NCI-H510A treated with DMSO at 0.1 percent for 48 hours (cell line): ENCODE data around the gene INSC.
"Not testable (repeated sequence)": the region's sequence is repeated elsewhere in the genome, so short reads cannot be mapped to it uniquely, and the experiment has no call there.

Source experiments
- DNase-seq: peaks from one replicate; lab custom pipeline; 2025; lab: John Stamatoyannopoulos, UW

Gene INSC

DNA sequence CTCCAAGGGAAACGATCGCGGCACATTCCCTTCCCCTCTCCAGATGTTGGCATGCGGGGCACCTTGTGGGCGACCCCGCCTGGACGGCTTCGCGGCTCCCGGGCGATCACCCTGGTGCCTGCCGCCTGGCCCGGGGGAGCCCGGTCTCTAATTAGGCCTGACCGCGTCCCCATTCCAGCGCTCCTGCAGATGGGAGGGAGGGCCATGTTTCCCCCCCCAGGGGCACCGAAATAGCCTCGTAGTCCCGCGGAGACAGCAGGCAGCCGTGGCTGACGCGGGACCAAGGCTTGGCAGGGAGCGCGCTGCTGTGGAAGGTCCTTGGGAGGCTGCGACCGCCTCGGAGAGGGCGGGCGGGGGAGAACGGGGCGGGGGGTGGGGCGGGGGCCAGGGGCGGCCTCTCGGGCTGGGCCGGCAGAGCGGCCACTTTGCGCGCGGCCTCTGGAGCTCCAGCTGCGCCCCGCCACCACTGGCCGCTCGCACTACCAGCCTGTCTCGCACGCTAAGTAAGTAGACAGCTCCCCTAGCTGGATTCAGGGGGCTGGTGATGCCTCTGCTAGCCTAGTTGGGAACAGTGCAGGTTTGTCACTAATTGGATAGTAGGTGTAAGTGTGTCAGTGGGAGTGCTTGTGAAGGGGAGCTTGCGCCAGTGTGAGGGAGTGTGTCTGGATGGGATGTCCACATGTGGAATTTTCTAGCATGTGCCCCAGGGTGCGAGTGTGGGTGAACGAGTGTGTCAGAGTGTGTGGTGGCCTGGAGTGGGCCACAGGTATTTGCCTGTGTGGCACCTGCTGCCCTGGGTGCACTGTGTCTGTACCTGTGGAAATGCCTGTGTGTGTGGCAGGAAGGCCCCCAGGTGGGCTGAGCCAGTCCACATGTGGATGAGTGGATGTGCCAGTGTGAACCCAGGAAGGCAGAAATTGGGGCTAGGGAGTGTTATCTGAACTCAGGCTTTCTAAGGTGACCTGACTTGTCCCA lies at the start of gene INSC:
TSS of gene INSC (plus strand) at position 423 of the 975 bp plus-strand sequence. CDS start 34,252 bp downstream, outside the sequence.
- no peak for DNase-seq

DNA sequence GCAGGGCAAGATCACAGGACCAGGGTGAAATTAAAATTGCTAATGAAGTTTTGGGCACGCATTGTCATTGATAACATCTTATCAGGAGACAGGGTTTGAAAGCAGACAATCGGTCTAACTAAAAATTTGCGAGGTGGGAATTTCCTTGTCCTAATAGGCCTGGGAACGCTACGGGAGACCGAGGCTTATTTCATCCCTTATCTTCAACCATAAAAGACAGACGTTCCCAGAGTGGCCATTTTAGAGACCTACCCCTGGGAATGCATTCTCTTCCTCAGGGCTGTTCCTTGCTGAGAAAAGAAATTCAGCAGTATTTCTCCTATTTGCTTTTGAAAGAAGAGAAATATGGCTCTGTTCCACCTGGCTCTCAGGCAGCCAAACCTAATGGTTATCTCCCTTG lies 45.0 kb upstream of the INSC start:
- not testable (repeated sequence) for DNase-seq

GRCh38 chr11:15071556-15072255 lies 43.0 kb upstream of the INSC start:
- no peak for DNase-seq

DNA sequence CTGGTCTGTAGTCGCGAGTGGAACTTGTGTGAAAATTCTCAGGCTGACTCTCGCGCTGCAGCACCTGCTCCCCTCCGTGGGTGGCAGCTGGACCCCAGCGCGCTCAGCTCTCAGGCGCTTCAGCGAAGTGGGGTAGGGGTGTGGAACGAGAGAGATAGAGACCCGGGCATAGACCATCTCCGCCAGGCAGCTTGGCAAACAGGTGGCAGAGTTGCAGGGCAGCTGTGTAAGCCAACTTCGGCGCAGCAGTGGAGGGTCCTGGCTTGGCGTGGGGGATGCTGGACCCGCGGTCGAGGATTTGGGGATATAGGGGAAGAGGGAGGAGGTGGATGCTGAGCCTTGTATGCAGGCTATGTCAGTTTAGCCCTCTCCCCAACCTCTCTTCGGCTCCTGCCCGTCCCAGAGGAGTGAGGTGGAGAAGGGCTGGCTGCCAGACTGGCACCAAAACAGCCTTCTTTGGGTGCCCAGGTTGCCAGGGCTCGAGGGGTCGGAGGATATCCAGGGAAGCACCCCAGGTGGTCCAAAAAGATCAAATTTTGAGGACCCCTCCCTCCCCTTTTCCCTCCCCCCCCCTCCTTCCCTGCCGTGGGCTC lies 42.1 kb upstream of the INSC start:
- DNase-seq = no peak

- peak; percentile 33 for DNase-seq
Measured at GRCh38 chr11:15073361-15074205, 41.1 kb upstream of the INSC start, which contains the start of gene CALCB. Gene CALCB, plus strand, starts transcription at chr11:15073593. Its CDS starts 1,126 bp downstream, at chr11:15074719.

DNA sequence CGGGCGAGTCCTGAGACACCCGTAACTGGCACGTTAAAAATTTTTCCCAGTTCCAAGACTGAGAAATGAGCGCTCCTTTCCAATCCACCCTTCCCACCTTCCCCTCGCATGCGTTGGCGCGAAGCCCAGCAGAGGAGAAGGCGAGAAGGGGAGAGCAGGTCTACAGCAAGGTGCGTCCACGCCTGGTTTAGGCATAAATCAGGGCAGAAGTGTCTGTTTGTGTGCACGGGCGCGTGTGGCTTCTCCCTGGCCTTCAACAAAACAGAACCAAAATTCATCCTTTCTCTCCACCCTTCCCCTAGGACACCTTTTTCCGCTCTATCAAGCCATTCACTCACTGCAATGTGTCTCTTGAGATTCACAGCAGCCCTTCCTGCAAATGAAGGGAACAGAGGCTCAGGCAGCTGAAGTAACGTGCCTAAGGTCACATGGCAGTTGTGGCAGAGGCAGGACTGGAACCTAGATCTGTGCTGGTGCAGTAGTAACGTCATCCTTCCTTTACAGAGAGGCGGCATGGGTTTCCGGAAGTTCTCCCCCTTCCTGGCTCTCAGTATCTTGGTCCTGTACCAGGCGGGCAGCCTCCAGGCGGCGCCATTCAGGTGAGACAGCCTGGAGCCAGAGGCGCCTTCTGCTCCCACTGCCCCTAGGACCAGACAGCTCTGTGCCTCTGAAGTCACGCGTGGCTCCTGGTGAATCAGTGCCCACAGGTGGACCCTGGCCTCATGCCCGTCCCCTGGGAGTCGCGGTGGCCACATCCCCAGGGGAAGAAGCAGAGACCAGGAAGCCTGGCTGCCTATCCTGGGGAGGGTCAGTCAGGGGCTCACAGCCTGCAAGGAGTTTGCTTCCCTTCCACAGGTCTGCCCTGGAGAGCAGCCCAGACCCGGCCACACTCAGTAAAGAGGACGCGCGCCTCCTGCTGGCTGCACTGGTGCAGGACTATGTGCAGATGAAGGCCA lies 40.2 kb upstream of the INSC start:
- peak; percentile 78 for DNase-seq

GRCh38 chr11:15075162-15075526 lies 39.6 kb upstream of the INSC start:
- DNase-seq = no peak

DNA sequence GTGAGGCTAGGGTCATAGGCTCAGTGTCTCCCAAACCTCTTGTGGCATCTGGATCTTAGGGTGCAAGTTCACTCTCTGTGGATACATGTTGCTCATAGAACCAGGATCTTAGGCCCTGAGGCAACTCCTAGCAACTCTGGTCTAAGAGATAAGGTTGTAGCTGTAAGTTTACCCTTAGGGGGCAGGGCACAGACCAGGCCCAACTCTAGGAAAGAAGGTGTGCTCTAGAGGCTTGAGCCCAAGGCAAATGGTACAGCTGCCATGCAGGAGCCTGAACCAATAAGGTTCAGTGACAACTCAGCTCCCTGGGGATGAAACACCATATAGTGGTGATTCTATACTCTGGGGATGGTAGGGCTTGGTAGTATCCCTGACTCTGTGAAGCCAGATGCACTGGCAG lies 23.5 kb upstream of the INSC start:
- no peak for DNase-seq

DNA sequence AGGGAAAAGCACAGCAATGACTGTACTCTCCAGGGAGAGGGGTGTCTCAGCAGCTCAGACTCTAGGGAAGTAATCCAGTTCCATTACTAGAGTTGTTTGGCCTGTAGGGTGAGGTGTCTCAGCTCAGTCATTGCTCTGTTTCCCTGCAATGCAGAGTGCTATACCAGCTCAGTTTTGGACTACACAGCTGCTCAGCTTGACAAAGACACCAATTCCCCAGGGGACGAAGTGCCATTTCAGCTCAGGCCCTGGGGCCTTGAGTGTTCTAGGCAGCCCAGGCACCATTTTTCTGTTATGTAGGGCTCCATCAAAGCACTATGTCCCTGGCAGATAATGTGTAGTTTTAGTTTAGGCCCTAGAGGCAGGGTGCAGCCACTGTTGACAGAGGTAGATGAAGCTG lies 23.1 kb upstream of the INSC start:
- no peak for DNase-seq

GRCh38 chr11:15093432-15093831 lies 21.3 kb upstream of the INSC start:
- DNase-seq = no peak

GRCh38 chr11:15095736-15096228 lies 18.9 kb upstream of the INSC start:
- no peak for DNase-seq

DNA sequence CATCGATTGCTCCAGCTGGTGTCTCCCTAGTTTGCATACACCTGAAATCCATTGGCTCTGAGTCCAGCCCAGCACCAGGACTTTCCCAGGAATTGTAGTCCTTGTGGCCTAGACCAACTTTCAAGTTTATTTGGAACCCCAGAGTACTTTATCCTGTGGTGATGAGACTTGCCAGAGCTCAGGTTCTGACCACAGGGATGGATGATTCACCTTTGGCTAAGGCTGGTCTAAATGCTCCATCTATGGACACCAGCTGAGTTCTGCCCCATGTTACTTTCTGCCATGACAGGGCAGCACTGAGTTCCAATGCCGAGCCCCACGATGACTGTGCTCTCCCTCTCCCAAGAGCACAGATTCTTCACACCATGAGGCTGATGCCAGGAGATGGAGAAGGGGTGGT lies 17.3 kb upstream of the INSC start:
- no peak for DNase-seq

DNA sequence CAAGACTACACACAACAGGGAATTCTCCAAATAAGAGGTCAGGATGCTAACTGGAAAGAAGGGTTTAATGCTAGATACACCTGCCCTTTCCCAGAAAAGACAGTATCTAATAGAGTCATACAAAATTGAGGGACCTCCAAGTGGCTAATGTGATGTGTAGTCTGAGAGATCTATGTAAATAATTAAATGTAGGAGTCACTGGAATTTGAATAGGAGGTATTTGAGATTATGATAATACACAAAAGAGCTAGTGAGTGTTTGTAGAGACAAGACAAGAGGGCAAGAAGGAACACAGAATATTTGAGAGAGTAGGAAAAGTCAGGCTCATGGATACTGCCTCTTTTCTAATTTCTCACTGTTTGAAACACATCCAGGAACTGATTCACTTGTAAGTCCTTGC lies 15.5 kb upstream of the INSC start:
- no peak for DNase-seq

GRCh38 chr11:15101072-15101709 lies 13.5 kb upstream of the INSC start:
- DNase-seq = peak; percentile 23

DNA sequence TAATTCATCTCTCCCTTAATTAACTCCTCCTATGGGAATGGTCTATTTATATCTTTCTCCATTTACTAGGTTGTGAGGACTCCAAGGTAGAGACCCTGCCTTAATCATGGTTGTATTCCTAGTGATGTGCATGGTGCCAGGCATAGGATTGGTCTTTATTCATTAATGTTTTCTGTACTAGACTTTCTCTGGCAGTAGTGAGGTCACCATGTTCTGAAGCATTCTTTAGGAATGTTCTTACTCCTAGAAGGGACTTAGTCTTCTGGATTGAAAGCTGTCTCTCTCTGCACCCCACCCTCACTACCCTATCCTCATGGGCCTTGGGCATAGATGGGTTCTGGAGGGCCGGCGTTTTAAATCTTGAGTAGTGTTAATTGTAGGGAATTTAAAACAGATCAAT lies 10.6 kb upstream of the INSC start:
- no peak for DNase-seq

GRCh38 chr11:15106201-15106965 lies 8.3 kb upstream of the INSC start:
- no peak for DNase-seq

DNA sequence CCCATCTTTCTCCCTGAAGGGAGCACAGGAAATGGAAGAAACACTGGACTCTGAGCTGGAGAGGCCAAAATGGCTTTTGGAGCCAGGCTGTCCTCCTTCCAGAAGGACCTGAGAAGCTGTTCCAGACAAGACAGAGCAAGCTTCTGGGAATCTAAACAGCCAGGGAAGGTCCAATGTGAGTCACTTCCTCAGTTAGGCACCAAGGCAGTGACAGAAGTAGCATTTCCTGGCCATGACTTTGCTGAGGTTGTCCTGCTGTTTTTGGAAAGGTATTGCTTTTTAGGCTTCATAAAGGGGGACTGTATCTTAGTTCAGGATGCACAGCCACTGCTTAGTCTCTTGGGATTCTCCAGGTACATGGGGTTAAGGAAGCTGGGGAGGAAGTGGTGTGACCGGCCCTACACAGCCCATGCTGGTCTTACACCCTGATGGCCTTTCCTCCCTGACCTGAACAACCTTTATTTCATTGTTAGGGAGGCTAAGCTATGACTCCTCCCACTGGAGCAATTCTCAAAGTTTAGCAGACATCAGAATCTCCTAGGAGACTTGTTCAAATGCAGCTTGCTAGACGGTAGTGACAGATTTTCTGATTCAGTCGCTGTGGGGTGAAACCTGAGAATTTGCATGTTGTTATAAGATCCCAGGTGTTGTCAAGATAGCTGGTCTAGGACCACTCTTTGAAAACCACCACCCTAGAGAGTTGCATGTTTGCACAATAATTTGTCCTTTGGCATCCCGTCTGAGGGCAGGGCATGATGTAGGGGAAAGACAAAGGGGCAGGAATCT lies 6.8 kb upstream of the INSC start:
- no peak for DNase-seq

GRCh38 chr11:15108592-15109130 lies 6.1 kb upstream of the INSC start:
- no peak for DNase-seq
